Activated T-cell treated with anti-CD3 and anti-CD28 coated beads, Interleukin-2, amount 50 U/mL, for 72 hours (primary cell): ENCODE measurements around the gene PRDM2. TPM values are rescaled to one million over a fixed set of nuclear protein-coding genes. Genes with fewer than 3 reads are reported as not detected.

Experiments used
- total RNA-seq, 2 donors: library from RNA; stranded (reverse); gene quantifications; one replicate each; pipeline ENCODE4 v1.2.3, GENCODE V29; 2022

PRDM2 gene
- total RNA-seq, 2 donors from 2014 or later = 61.9 to 65.8 TPM

Other genes starting within 250 kb of the PRDM2 start
- not detected for gene LRRC38, start 186.2 kb upstream of the PRDM2 start, total RNA-seq
- gene PDPN, start 116.4 kb upstream of the PRDM2 start, total RNA-seq = not detected